ENCODE measurements around the gene CDHR2. TPM values are rescaled to one million over a fixed set of nuclear protein-coding genes. Genes with fewer than 3 reads are reported as not detected.

CDHR2 gene
- total and polyA plus RNA-seq, 2 of the 13 experiments (the other 11 are each of a cell fraction or from before 2014, with no cell fraction given): 17.9 to 20.9 TPM

DNA sequence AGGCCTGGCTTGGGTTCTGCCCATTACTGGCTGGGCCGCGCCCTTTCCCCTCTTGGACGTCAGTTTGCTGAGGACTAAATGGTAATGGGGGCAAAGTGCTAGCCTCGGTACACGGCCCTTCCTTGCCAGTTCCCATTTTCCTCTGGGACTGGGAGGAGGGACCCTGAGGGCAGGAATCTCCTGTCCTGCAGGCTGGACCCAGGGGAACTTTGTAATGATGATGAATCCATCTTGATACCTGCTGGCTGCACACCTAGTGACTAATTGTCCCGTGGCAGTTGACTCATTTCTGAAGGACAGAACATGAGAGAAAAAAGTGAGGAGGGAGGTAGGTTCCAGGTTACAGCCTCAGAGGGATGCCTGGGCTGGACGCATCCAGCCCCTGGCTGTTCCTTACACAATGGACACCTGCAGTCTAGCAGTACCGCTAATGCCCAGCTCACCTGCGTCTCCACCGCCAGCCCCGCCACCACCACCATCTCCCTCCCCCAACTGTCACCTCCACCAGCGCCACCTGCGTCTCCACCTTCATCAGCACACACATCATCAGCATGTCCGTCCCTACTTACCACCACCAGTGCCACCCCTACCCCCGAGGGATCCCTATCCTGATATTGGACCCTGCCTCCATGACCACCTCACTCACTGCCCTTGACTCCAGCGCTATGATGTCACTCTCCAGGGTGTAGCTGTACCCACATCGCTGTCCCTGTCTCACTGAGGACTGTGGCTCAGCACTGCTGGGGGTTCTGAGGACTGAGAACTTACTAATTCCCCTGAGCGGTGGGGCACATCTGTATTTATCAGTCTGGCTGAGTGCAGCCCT, 4.3 kb downstream of the CDHR2 start:
- WGBS (ENCODE audit: low lambda C conversion rate): 90% methylated on average over 15 of the region's 18 CpGs
- H3K9me3 ChIP-seq (ENCODE audit: low read length): no peaks in the 10 kb centered on the region
- no peak overlapping the region for H3K4me3 ChIP-seq (replicated peaks in 1 of 3; ENCODE audit: insufficient read depth in 1 of 3, low read depth in 2 of 3, low read length in 3 of 3)
- FAIRE-seq (no peak), DNase-seq (ENCODE audit: low spot score) (no peak), ATAC-seq (no peak)
- no TSS peak for BruUV-seq (replicated peaks)
- no peaks in the 10 kb centered on the region for H3K27me3 ChIP-seq (ENCODE audit: control insufficient read depth in 1 of 2, insufficient read depth in 2 of 2, low read length in 2 of 2)
- in situ Hi-C loops (cut with HindIII; ENCODE audit: extremely low pct_ligation_motif_present, low pct_unique_long_range_greater_than_20kb) (no loop called here), intact Hi-C loops (cut with micrococcal nuclease; ENCODE audit: unreplicated experiment) (no loop called here)
- H2AFZ ChIP-seq (ENCODE audit: low read length): no peak overlapping the region
- H4K20me1 ChIP-seq (ENCODE audit: insufficient read depth, low read length): no peaks in the 10 kb centered on the region
- no peaks in the 10 kb centered on the region for H3K36me3 ChIP-seq (replicated peaks in 1 of 2; ENCODE audit: control insufficient read depth in 1 of 2, insufficient read depth in 2 of 2, low read length in 2 of 2)
- H3K4me2 ChIP-seq (ENCODE audit: low read depth, low read length): no peak overlapping the region
- TF ChIP-seq ZNF572 (CRISPR knock-in tag; IDR thresholded peaks at IDR 0.05) (no peak), NCOR1 (IDR thresholded peaks at IDR 0.05; ENCODE audit: borderline replicate concordance, low read length) (no peak), GTF2F1 (IDR thresholded peaks at IDR 0.05; ENCODE audit: low read length) (no peak), FOSL2 (CRISPR knock-in tag; IDR thresholded peaks at IDR 0.05) (0 out of 2 replicates have a peak, but pooled peaks have one; percentile 14)
- TF ChIP-seq, protein P1, sequence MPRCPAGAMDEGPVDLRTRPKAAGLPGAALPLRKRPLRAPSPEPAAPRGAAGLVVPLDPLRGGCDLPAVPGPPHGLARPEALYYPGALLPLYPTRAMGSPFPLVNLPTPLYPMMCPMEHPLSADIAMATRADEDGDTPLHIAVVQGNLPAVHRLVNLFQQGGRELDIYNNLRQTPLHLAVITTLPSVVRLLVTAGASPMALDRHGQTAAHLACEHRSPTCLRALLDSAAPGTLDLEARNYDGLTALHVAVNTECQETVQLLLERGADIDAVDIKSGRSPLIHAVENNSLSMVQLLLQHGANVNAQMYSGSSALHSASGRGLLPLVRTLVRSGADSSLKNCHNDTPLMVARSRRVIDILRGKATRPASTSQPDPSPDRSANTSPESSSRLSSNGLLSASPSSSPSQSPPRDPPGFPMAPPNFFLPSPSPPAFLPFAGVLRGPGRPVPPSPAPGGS (CRISPR knock-in tag; IDR thresholded peaks at IDR 0.05): no peak
- TF ChIP-seq, protein P2, sequence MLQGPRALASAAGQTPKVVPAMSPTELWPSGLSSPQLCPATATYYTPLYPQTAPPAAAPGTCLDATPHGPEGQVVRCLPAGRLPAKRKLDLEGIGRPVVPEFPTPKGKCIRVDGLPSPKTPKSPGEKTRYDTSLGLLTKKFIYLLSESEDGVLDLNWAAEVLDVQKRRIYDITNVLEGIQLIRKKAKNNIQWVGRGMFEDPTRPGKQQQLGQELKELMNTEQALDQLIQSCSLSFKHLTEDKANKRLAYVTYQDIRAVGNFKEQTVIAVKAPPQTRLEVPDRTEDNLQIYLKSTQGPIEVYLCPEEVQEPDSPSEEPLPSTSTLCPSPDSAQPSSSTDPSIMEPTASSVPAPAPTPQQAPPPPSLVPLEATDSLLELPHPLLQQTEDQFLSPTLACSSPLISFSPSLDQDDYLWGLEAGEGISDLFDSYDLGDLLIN (CRISPR knock-in tag; IDR thresholded peaks at IDR 0.05; ENCODE audit: borderline replicate concordance): no peak
- peaks cover 24% of the 10 kb centered on the region for H3K4me1 ChIP-seq (ENCODE audit: insufficient read depth, low read length)
- no peak overlapping the region for H3K9ac ChIP-seq (ENCODE audit: insufficient read depth, low read depth, low read length)
- H3K79me2 ChIP-seq (ENCODE audit: insufficient read depth, low read length): peaks cover 16% of the 10 kb centered on the region
- H3K27ac ChIP-seq (ENCODE audit: extremely low read length, insufficient read depth, low read length): no peak overlapping the region
- CTCF ChIA-PET (ENCODE audit: low intra/inter-chr PET ratio, low total read pairs): no interaction called here
- POLR2A ChIA-PET: no interaction called here

Measured in HepG2 (cell line).